ENCODE measurements around the gene TMCC1. TPM values are rescaled to one million over a fixed set of nuclear protein-coding genes. Genes with fewer than 3 reads are reported as not detected.

TMCC1 gene
- polyA plus RNA-seq, 1 of the 3 experiments (the other 2 are of a cell fraction), result 7.2 TPM

- Histone ChIP-seq H3K4me3 (ENCODE audit: low read depth in 2 of 2, low read length in 1 of 2) (no peak overlapping the region), H3K9me3 (no peaks in the 10 kb centered on the region), H3K27ac (ENCODE audit: low read depth in 2 of 2, low read length in 1 of 2) (no peak overlapping the region), H3K9ac (no peak overlapping the region), H3K4me2 (no peak overlapping the region), H3K4me1 (ENCODE audit: control insufficient read depth in 1 of 2, insufficient read depth in 2 of 2, low read depth in 1 of 2, low read length in 1 of 2) (peaks cover 0 to 5% of the 10 kb centered on the region in 2 experiments; a peak in 1 of 4 replicates), H3K79me2 (ENCODE audit: insufficient read depth) (no peaks in the 10 kb centered on the region), H3F3A (replicated peaks; ENCODE audit: insufficient read depth) (no peaks in the 10 kb centered on the region), H3K9me2 (no peaks in the 10 kb centered on the region), H3K36me3 (replicated peaks in 1 of 2; ENCODE audit: control insufficient read depth in 1 of 2, insufficient read depth in 2 of 2, low read length in 1 of 2) (no peaks in the 10 kb centered on the region), H2AFZ (ENCODE audit: low read depth) (no peak overlapping the region), H3K27me3 (ENCODE audit: insufficient read depth) (no peaks in the 10 kb centered on the region), H4K20me1 (ENCODE audit: insufficient read depth) (no peaks in the 10 kb centered on the region)
- 85% methylated on average over 4 of the region's 5 CpGs for WGBS (ENCODE audit: low lambda C conversion rate)
- ChIA-PET CTCF (interaction anchor here (1.2 to 3.3 kb wide), 2 partner anchors 12 to 127 kb away, joined by 3 to 11 read pairs; no protein-coding TSS in a partner anchor), POLR2A (no interaction called here)
- TF ChIP-seq FOXM1 (IDR thresholded peaks at IDR 0.05; ENCODE audit: low read depth) (no peak), NRF1 (IDR thresholded peaks at IDR 0.05; ENCODE audit: low read depth, low read length) (no peak), REST (IDR thresholded peaks at IDR 0.05; ENCODE audit: low read depth, low read length) (no peak), GABPA (IDR thresholded peaks at IDR 0.05; ENCODE audit: low read depth) (no peak), TCF12 (IDR thresholded peaks at IDR 0.05) (no peak), EP300 (IDR thresholded peaks at IDR 0.05; ENCODE audit: borderline replicate concordance in 1 of 2, low read depth in 1 of 2, low read length in 1 of 2) (no peak), CTCF (IDR thresholded peaks at IDR 0.05) (no peak), RFX5 (IDR thresholded peaks at IDR 0.05; ENCODE audit: low read length) (no peak), ELF1 (IDR thresholded peaks at IDR 0.05) (no peak)
- DNase-seq, result no peak
These were observed 276.8 kb downstream of the TMCC1 start for GRCh38 chr3:129616713-129617112.

- H3K4me2 ChIP-seq, result no peak overlapping the region
- TF ChIP-seq SMC3 (IDR thresholded peaks at IDR 0.05; ENCODE audit: low read depth, low read length), result no peak
- no peak for TF ChIP-seq TCF12 (IDR thresholded peaks at IDR 0.05)
- TF ChIP-seq RXRA (IDR thresholded peaks at IDR 0.05; ENCODE audit: borderline replicate concordance, low read depth), result no peak
- H3K36me3 ChIP-seq (replicated peaks in 1 of 2; ENCODE audit: control insufficient read depth in 1 of 2, insufficient read depth in 2 of 2, low read length in 1 of 2), result no peaks in the 10 kb centered on the region
- peaks cover 0 to 7% of the 10 kb centered on the region in 2 experiments; a peak in 1 of 4 replicates for H3K4me1 ChIP-seq (ENCODE audit: control insufficient read depth in 1 of 2, insufficient read depth in 2 of 2, low read depth in 1 of 2, low read length in 1 of 2)
- no peaks in the 10 kb centered on the region for H3K27me3 ChIP-seq (ENCODE audit: insufficient read depth)
- DNase-seq, result no peak
- H3K79me2 ChIP-seq (ENCODE audit: insufficient read depth), result no peaks in the 10 kb centered on the region
- POLR2A ChIA-PET, result no interaction called here
- H3F3A ChIP-seq (replicated peaks; ENCODE audit: insufficient read depth), result no peaks in the 10 kb centered on the region
- no peak overlapping the region for H3K27ac ChIP-seq (ENCODE audit: low read depth in 2 of 2, low read length in 1 of 2)
- no peaks in the 10 kb centered on the region for H3K9me3 ChIP-seq
- WGBS (ENCODE audit: low lambda C conversion rate), result 60% methylated on average over 4 of the region's 8 CpGs
- H2AFZ ChIP-seq (ENCODE audit: low read depth), result no peak overlapping the region
- H3K9me2 ChIP-seq, result no peaks in the 10 kb centered on the region
- H3K4me3 ChIP-seq (ENCODE audit: low read depth in 2 of 2, low read length in 1 of 2), result no peak overlapping the region
- no peaks in the 10 kb centered on the region for H4K20me1 ChIP-seq (ENCODE audit: insufficient read depth)
- CTCF ChIA-PET, result interaction anchor here (1.2 kb wide), 1 partner anchor 126 kb away, joined by 3 read pairs; no protein-coding TSS in a partner anchor
- no peak overlapping the region for H3K9ac ChIP-seq
These were observed 277.2 kb downstream of the TMCC1 start for GRCh38 chr3:129616291-129616690.
